HG03103 (cell line): ENCODE data around the gene ERG.

Experiments used
- ATAC-seq: cut with Tn5 transposase; IDR thresholded peaks from one replicate; pipeline ENCODE4 v1.9.1; 2021; ENCODE audit warnings: low read depth; ENCODE audit not compliant: unreplicated experiment

Gene ERG

DNA sequence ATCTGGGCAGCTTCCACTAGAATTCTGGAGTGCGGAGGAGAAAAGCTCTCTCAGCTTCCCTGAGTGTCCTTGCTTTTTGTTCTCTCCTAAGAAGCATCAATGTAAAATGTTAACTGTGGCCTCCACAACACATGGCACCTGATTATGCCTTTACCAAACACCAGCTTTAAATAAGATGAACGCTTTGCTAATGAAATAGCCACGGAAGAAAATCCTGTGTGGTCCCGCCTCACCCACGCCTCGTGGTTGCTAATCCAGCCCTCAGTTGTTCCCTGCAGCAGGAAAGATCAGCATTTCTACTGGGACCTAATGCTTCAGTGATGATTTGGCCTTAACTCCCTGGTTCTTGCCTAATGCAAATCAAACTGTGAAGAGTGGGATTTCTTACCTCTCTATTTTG lies 1.8 kb upstream of the ERG start:
- ATAC-seq, result no peak

DNA sequence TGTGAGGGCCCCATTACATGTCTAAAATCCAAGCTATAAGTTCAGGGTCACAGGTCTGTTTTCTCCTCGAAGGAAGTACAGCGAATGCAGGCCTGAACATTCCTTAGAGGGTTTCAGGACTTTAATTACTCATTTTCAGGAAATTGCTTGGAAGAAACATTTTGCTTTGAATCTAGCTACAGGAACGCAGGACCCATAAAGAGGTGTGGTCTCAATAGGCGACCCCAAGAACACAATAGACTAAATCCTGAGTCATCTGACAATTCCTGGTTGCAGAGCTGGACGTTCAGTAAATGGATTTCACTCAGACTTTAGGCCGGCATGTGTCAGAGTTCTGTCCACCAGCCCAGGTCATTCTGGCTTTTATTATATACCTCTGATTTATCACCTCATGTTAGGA lies 1.0 kb upstream of the ERG start:
- no peak for ATAC-seq

DNA sequence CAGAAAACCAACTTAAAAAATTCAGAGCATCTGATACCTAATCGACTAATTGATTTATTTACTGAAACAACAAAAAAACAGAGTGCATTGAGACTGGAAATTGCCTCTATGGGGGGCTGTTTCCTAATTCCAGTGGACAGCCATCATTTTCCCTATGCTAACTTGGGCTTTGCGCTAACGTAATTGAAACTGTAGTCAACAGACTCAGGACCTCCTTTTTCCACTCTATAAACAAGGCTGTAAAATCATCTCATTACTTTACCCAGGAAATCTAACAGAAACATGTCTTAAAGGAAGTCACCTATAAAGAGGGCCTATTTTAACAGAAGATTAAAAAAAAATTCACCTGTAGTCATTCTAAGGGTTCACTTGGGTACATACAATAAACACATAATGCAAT lies 2.1 kb downstream of the ERG start:
- no peak for ATAC-seq

DNA sequence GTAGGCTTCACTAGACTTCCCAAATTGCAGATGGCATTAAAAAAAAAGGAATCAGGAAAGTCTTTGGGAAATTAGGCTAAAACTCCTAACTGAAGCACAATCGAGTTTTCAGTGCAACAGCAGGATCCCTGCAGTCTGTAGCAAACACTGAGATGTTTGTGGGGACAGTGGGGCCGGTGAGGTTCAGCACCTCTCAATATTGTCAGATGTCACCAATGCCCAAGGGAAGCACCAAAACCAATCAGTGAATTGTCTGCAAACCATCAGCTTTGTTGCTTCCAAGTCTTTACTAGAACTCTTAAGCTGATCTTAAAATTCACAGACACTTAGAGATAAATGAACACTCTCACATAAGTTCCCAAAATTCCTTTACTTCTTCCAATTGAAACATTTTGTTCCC lies 2.6 kb downstream of the ERG start:
- ATAC-seq, result no peak

DNA sequence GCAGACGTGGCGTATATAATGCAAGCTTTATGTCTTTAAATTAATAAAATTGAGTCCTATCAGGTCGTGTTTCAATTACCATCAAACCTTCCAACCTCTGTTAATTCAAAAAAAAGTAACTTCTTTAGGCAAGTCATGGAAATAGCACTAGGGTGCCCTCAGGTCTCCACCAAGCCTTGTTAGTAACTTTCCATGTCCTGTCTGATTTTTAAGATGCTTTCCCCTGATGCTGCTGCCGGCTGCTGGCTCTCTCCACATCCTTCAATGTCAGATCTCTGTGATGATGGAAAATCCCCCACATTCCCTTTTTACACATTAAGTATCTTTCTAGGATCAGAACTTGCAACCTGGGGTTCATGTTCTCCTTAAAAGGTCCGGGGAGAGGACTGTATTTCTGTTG lies 3.0 kb downstream of the ERG start:
- ATAC-seq, result no peak

DNA sequence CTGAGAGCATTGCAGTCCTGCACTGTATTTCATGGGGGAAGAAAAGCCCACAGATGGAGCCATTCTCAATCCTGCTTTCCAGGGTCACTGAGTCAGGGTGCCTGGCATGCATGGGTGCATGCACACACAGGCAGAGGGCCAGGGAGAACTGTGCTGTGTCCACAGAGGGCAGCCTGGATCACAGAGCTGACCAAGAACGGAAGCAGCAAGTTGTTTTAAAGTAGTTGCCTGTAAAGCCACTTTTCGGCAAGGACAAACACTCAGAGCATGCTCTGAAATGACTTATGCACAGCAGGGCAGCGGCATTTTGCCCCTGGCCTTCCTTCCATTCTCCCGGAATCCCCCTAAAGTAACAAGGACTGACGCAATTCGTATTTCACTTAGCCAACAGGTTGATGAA lies 3.6 kb downstream of the ERG start:
- ATAC-seq, result no peak

DNA sequence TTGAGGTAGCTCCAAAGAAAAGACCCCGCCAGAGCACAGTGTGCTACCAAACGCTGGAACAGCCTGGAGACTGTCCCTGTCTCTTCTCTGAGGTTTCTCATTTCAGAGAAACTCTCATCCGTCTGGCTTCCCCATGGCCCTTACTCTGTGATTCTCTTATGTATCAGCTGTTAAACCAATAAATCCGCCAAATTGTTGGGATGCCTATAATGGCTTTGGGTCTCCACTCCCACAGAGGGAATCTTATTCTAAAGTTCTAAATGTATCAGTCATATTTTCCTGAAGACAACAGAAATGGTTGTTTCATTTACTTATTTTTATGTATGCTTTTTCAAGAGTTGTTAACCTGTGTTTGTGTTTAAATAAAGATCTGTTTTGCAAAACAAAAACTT lies 4.0 kb downstream of the ERG start:
- no peak for ATAC-seq

DNA sequence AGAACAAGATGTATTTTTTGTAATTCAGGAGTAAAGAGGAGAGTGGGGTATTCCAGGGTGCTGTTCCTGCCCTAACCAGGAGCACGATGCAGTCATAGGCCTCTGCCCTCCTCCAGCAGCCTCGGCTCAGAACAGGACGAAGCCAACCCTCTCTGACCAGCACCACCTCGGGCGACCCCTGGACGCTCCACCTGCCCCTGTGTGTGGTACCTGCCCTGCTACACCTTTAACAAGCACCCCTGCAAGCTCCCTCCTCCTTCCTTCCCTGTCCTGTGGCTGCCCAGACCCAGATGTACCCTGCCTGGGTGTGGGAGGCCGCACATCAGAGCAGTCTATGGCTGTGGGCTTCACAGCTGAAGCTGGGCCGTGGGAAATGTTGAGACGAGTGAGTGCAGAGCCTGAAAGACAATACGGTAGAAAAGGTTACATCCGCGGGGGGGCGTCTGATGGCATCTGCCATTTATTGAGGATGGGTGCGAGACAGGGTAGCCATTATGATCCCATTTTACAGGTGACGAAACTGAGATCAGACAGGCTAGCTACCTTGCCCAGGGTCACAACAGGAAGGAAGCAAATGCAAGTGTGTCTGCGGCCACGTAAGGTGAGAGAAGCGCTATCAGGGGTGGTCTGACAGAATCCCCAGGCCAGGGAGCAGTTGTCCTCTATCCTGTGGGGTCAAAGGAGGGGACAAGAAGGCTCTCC lies 4.6 kb downstream of the ERG start:
- ATAC-seq, result no peak

DNA sequence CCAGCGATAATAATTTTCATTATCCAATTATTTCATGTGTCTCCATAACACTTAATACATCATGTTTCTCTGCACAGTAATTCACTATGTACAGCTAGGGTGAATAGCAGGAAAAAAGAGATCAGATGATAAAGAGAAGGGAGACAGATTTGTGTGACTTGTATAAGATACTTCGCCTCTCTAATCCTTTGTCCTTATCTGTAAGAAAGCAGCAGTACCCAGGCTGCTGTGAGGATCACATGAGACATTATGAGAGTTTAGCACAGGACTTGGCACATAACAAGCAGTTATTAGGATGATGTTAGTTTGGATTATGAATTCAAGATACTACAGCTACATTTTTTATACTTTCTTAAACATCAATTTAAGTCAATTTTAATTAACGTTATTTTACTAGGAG lies 6.3 kb downstream of the ERG start:
- ATAC-seq, result no peak

DNA sequence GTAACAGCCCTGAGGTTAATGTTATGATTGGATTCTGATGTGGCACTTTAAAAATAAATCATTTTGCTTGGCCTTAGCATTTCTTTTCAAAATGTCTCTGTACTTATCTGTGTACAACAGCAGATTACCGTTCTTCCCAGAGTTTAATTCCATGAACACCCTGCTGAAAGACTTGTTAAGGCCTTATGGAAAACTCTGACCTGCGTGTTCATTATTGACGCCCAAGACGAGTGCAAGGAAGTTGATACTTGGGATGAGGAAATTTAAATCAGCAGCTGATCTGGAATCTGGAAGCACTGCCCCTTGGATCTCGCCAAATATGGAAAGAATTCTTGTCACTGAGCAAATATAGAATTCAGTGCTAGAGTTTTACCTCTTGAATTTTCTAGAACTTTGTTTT lies 6.7 kb downstream of the ERG start:
- ATAC-seq, result no peak

DNA sequence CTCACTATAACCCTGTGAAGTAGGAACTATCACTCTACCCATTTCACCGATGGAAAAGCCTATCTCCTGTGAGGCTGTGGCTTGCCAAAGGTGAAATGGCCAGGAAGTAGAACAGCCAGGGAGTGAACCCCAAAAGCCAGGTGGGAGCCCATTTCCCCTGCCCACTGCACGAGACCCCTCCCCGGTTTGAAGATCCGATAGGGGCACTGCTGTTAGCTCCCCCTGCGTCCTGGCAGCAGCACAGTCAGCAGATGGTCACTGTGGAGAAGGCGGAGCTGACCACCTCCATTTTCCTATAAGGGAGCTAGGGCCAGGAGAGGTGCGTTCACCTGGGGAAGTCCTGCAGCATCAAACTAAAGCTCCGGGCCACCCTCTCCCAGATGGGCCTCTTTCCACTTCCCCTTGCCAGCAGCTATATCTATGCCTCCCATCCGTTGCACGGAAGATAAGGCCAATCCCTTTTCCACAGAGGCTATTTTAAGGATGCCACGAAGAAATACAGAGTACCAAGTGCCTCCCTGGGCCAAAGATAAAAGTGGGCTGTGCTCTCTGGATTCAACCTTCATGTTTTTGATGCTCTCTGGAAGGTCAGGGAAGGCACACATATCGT lies 7.8 kb downstream of the ERG start:
- ATAC-seq, result no peak

DNA sequence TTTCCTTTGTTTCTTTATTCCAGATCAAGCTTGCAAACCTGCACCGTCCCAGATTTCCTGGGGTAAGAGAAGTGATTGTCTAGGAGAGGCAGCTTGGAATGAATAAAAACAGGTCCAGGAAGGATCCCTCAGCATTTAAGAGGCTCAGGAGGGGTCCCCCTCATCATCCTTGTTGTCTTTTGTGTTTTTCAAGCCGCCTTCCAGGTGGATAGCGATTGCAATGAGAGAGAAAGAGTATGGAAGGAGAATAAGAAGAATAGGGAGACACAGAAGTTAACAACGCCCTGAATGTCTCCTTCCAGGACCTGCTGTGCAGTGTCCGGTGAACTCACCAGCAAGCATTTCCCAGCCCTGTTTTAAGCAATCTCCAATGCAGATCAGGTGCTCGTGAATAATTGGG lies 8.5 kb downstream of the ERG start:
- ATAC-seq, result no peak

DNA sequence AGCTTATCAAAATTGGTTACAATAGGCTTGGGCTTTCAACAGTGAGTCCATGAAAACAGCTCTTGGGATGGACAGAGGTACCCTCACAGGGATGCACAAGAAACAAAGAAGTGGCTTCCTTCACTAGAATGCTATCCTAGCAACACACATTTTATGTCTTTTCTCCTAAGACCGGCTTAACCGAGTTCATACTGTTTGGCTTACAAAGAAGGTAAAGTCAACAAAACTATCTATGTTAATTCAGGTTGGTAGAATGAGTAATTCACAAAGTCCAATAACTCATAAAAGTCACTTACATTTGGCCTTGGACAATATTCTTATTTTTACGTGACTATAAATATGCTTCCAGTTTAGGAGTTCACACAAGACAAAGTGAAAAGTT lies 9.0 kb downstream of the ERG start:
- no peak for ATAC-seq

DNA sequence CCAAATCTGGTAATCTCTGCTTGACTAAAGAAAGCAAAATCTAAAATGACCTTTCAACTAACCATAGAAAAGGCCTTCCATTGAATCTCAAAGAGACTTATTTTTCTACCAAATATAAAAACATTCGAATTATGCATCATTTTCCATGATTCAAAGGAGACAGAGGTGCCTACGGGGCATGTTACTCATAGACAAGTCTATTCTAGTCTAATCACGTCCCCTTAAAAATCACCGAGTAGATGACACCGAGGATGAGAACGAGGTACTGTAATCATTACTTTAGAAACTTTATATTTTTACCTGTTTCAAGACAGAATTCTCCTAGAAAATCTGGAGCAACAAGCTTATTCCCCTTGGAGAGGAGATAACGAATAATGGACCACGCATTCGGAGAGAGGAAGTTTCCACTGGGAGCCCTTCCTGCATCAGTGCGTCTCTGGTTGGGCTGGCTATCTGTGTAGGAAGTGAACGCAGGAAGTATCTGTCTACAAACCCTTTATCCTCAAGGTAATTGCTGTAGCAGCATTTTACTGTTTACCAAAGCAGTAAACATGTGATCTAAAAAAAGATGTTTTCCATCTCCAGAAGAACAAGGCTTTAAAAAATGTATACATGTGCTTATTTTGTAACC lies 9.5 kb downstream of the ERG start:
- ATAC-seq, result no peak

DNA sequence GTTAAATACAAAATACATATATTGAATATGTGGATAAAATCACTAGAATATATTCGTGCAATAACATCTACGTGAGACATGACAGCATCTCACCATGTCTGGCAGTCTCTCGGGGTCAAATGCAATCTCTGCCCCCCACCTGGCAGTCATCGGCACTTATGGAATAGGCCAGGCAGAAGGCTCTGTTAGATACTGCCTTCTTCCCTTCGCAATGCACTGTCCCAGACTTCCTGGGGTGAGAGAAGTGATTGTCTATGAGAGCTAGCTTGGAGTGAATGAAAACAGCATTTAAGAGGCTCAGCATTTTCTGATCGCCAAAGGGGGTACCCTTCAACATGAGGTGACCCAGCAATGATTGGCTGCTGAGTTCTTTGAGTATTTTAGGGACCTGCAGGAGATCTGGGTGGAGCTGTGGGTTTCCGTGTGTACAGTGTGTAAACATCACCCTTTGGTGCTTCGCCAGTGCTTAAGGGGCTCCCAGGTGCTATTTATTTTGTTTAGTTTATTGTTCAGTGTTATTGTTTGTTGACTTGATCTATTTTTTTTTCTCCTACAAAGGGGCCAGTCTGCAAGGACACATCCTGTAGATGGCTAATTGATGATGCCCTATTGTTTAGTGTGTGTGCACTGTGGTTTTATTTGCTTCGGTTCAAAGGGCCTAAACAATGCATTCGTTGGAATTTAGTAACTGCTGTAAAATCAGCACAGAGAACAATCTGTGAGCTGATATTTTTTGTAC lies 10.2 kb downstream of the ERG start:
- no peak for ATAC-seq

DNA sequence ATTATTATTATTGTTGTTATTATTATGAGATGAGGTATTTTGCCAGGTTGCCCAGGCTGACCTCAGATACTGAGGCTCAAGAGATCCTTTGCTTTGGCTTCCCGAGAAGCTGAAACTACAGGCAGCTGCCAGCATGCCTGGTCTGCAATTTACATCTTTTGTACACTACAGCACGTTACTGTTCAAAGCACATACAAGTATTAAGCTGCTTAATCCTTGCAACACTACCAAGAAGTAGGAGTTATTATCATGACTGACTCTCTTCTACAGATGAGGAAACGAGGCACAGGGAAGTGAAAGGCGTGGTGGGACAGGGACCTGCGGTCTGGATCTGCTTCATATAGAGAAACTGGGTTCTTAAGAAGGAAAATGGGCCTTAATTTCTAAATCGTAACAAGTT lies 11.6 kb downstream of the ERG start:
- no peak for ATAC-seq

DNA sequence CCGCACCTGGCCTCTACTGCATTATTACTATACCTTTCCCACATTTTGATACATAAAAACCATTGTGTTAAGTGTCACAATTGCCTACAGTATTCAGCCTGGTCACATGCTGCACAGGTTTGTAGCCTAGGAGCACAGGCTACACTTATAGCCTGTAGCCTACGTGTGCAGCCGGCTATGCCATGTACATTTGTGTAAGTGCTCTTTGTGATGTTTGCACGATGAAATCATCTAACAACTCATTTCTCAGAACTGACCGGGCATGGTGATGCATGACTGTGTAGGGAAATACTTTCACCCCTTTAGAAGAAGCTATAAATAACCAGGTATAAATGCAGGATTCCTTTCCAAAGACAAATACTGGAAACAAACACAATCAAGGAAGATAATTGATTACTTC lies 12.1 kb downstream of the ERG start:
- no peak for ATAC-seq

DNA sequence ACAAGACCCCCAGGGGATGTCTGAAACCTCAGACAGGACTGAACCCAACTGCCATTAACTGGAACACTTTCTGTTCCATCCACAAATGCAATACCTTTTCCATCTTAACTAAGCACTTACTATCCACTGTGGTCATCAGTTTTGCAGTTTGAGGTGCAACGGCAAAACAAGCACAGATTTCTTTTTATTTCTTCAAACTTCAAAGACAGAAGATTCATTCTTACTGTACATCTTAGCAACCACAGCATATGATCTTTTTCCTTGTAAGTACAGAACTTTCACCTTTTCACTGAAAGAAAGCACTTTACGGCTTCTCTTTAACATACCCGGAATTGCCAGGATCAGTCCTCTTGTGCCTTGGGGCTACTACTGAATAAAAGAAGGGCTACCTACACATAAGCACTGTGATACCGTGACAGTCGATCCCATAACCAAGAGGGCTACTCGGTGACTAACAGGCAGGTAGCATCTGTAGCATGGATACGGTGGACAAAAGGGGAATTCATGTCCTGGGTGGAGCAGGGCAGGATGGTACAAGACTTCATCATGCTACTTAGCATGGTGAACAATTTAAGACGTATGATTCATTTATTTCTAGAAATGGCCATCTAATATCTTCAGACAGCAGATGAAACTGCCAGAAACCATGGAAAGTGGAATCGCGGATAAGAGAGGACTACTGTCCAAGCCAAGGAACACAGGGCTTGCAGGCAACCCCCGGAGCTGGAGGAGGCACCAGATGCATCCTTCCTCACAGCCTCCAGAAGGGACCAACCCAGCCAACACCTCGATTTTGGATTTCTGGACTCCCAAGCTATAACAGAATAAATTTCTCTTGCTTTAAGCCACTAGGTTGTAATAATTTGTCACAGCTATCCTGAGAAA lies 18.4 kb downstream of the ERG start:
- ATAC-seq, result no peak

DNA sequence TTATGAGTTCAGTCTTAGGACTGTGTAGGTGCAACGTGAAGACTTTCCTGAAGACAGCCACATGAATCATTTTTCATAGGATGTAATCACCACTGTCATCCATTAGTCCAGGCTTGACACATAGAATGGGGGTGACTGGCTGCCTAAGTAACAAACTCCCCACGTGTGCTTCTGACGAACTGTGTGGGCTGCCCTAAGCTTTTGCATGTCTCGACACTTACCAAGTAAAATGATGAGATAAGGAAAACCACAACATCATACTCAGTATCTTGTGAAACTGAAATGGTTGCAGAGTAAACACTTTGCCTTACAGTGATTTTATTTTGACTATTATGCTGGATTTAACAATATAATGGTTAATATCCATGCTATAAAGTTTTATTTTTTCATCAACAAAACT lies 19.5 kb downstream of the ERG start:
- no peak for ATAC-seq

DNA sequence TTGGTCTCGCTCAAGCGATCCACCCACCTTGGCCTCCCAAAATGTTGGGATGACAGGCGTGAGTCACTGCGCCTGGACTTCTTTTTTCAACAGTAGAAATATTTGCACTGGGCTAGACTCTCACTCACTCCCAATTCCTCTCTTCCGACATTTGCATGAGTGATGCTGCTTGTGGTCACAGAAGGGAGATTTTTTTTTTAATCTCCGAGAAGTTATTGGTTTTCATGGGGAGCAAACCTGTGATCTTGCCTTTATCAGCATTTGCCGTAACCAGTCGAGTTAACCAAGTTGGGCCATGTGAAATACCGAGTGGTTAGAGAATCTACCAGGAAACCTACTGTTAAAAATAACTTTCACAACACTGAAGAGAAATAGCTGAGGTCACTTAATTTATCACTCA lies 21.1 kb downstream of the ERG start:
- ATAC-seq, result no peak

DNA sequence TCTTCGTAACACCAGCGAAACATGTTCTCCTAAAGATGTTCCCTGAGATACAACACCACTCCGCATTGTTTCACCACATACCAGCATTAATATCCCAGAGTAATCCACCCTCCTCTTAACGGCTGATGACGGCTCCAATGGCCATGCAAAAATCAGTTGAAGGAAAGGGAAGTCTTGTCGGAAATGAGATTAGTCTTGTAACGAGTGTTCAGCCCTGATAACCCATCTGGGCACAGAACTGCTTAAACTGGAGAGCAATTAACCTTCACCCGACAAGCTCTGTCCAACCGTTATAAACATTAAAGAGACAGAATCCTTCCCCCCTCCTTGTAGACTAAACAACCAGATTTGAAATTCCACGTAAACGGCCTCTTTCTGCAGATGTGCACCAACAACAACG lies 21.9 kb downstream of the ERG start:
- no peak for ATAC-seq
